Vagina (tissue), 2 donors: ENCODE data around the gene SGO1.

Experiments
- CTCF ChIP-seq, 3 experiments: fragments of 450-650 bp in 2 of 3; fragments of 200-600 bp in 1 of 3; sonication (generic) in 1 of 3; IDR thresholded peaks; one replicate each; pipeline ENCODE4 v1.5.1; 2017 to 2019; ENCODE audit warnings: antibody characterized with exemption in 3 of 3, mild to moderate bottlenecking in 2 of 3, moderate library complexity in 2 of 3
- POLR2A ChIP-seq, 2 donors: fragments of 450-650 bp; IDR thresholded peaks; one replicate each; pipeline ENCODE4 v1.6.1; 2017; ENCODE audit warnings: antibody characterized with exemption in 2 of 2, mild to moderate bottlenecking in 2 of 2, moderate library complexity in 2 of 2

GRCh38 chr3:20143519-20143918 lies 42.5 kb downstream of the SGO1 start:
- TF ChIP-seq CTCF (IDR thresholded peaks at IDR 0.05) (no peak), POLR2A (IDR thresholded peaks at IDR 0.05) (no peak)
